WI38 (cell line): Measurements from ENCODE around the gene ZNF319.

Experiments used
- H3K4me3 ChIP-seq: 2 replicates; pipeline ENCODE4 v1.5.1; 2011; ENCODE audit warnings: low read depth, mild to moderate bottlenecking, control low read depth, low read length
- CTCF ChIP-seq: IDR thresholded peaks from 2 replicates; pipeline ENCODE4 v1.5.1; 2012; ENCODE audit warnings: low read depth, mild to moderate bottlenecking, control low read depth, low read length

ZNF319 gene

DNA sequence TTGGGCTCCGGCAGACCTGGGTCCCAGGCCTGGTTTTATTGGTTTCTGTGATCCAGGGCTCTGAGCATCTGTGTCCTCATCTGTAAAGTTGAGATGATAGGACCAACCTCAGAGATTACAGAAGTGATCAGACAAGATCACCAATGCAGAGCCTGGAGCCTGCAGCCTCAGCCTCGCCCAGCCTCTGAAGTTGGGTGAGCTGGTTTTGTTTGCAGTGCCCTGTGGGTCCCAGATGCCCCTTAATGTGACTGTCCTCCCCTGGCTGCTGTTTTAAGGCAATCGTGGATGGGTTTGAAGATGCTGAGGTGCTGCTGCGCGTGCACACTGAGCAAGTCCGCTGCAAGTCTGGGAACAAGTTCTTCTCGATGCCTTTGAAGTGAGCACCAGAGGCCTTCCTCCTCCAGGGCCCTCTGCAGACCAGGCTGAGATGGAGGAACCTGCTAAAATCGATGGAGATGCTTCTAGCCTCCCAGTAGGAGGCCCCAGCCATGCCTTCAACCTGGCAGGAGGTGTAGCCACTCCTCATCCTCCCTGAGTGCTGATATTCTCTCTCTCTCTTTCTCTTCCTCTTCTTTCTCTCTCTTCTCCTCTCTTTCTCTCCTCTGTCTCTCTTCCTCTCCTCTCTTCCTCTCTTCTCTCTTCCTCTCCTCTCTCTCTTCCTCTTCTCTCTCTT lies 19.5 kb upstream of the ZNF319 start:
- H3K4me3 ChIP-seq: no peak overlapping the region
- no peak for TF ChIP-seq CTCF

DNA sequence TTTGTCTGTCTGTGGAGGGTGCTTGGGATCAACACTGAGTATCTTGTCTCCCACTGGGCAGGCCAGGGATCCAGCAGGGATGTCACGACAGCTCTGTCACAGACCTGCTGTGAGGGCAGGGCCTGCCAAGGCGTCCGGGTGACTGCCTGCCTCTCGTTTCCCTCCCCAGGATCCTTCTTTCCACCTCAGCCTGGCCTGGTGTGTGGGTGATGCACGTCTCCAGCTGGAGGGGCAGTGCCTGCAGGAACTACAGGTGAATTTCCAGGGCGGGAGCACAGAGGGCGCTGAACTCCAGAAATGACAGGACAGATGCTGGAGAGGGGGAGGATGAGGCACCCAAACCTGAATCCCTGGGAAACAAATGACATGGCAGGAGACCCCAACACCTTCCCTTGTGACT lies 18.3 kb upstream of the ZNF319 start:
- TF ChIP-seq CTCF: no peak
- H3K4me3 ChIP-seq: no peak overlapping the region

DNA sequence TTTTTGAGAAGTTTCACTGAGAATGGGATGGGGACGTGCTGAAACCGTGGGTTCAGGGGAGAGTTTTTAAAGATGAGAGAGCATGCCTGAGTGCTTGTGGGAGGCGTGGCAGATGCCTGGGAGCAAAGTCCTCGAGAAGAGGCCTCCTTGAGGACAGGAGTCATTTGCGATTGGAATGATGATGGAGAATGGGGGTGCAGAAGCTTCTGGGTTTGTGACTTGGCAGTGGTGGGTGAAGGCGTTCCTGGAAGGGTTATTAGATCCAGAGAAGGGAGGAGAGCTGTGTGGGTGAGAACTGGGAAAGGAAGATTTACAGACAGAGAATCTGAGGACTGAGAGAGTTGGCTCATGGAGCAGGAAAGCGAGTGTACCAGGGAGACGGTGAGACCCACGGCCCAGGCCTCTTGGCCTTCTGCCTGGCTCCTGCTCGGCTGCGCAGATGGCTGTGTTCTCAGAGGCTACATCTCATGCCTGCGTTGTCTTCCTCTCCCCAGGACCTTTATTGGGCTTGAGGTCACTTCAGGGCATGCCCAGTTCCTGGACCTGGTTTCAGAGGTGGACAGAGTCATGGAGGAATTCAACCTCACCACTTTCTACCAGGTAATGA lies 16.5 kb upstream of the ZNF319 start:
- no peak for TF ChIP-seq CTCF

GRCh38 chr16:58013201-58013956 lies 12.9 kb upstream of the ZNF319 start:
- H3K4me3 ChIP-seq: no peak overlapping the region
- no peak for TF ChIP-seq CTCF

More for the DNA sequence above, 16.5 kb upstream of the ZNF319 start:
- H3K4me3 ChIP-seq: no peak overlapping the region

GRCh38 chr16:58012481-58012880 lies 12.0 kb upstream of the ZNF319 start:
- no peak for TF ChIP-seq CTCF
- H3K4me3 ChIP-seq: no peak overlapping the region

DNA sequence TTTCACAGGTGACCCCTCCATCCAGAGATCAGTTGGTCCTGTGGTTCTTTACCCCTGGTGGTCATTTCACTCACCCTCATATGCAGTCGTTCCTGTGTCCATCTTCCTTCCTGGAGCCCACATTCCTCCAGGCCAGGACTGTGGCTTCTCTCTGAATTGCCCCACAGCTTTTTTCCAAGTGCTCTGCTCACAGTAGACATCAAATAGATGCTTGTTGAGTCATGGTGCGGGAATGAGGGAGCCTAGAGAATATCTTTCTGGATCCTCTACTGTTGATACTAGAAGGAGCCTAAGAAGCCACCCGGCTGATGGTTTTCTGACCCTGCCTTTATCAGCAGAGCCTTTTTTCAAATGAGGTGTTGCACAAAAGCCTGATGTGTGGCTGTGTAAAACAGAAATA lies 11.2 kb upstream of the ZNF319 start:
- TF ChIP-seq CTCF: no peak

DNA sequence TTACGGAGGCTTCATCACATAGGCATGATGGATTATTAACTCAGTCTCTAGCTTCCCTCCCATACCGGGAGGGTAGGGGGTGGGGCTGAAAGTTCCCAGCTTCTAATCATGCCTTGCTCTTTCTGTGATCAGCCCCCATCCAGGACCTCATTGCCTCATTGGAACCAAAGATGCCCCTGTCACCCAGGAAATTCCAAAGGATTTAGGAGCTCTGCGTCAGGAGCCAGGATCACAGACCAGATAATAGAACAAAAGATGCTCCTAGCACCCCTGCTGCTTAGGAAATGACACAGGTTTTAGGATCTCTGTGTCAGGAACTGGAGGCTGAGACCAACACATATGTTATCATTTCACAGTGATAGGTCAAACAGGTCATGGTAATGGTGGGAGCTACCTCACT lies 10.4 kb upstream of the ZNF319 start:
- H3K4me3 ChIP-seq: no peak overlapping the region
- TF ChIP-seq CTCF: no peak

More for the DNA sequence above, 11.2 kb upstream of the ZNF319 start:
- H3K4me3 ChIP-seq: no peak overlapping the region
